ENCODE results near the gene SHOC2.

DNA sequence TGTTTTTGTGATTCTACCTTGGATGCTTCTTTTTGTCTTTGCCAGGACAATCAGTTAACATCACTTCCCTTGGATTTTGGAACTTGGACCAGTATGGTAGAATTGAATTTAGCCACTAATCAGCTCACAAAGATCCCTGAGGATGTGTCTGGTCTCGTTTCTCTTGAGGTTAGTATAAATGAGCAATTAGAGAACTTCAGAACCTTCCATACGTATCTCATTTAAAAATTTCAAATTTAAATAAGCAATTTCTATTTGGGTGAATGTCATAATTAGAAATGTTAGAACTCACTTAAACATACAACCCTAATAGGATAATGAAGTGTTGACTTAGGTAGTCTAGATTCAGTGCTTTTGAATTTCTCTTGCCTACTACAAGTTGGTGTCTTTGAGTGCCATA, 88.1 kb downstream of the SHOC2 start:
- TF ChIP-seq, protein P1, sequence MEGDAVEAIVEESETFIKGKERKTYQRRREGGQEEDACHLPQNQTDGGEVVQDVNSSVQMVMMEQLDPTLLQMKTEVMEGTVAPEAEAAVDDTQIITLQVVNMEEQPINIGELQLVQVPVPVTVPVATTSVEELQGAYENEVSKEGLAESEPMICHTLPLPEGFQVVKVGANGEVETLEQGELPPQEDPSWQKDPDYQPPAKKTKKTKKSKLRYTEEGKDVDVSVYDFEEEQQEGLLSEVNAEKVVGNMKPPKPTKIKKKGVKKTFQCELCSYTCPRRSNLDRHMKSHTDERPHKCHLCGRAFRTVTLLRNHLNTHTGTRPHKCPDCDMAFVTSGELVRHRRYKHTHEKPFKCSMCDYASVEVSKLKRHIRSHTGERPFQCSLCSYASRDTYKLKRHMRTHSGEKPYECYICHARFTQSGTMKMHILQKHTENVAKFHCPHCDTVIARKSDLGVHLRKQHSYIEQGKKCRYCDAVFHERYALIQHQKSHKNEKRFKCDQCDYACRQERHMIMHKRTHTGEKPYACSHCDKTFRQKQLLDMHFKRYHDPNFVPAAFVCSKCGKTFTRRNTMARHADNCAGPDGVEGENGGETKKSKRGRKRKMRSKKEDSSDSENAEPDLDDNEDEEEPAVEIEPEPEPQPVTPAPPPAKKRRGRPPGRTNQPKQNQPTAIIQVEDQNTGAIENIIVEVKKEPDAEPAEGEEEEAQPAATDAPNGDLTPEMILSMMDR (IDR thresholded peaks at IDR 0.05): no peak
- TF ChIP-seq POLR2AphosphoS5 (IDR thresholded peaks at IDR 0.05) (no peak), POLR2A (IDR thresholded peaks at IDR 0.05) (no peak)
